B cell (primary cell): ENCODE results near the gene PRPF38A. TPM values are rescaled to one million over a fixed set of nuclear protein-coding genes. Genes with fewer than 3 reads are reported as not detected.

Experiments
- ATAC-seq: fragments of 200-7000 bp; cut with Tn5 transposase; one replicate; pipeline ENCODE4 v1.10.0; 2021; ENCODE audit warnings: low read depth, mild to moderate bottlenecking, moderate number of reproducible peaks, moderate library complexity
- CTCF ChIA-PET: fragments of 350-600 bp; sonication (Branson Sonifier 250); formaldehyde crosslinking; loops from one replicate; lab custom pipeline; 2021; ENCODE audit warnings: antibody characterized with exemption, inconsistent platforms; lab: Charles Lee
- POLR2A ChIA-PET: fragments of 350-600 bp; sonication (Branson Sonifier 250); formaldehyde crosslinking; loops from one replicate; lab custom pipeline; 2021; ENCODE audit warnings: antibody characterized with exemption; lab: Charles Lee
- DNase-seq: peaks from one replicate; pipeline ENCODE4 v3.0.0; 2013
- H2AFZ ChIP-seq: 2 replicates; pipeline ENCODE4 v1.6.1; 2012; ENCODE audit warnings: mild to moderate bottlenecking, low read depth, low read length; ENCODE audit not compliant: insufficient read depth, poor library complexity, severe bottlenecking
- H3K27ac ChIP-seq, 2 donors: 1 replicate in 1 of 2; 2 replicates in 1 of 2; pipeline ENCODE4 v1.5.1; 2012 to 2013; ENCODE audit warnings: low read length in 2 of 2, mild to moderate bottlenecking in 2 of 2, moderate library complexity in 1 of 2
- H3K27me3 ChIP-seq, 4 experiments: fragments of 200-600 bp in 1 of 4; sonication (generic) in 1 of 4; replicated peaks in 1 of 4; 1 replicate in 2 of 4; 2 replicates in 2 of 4; pipeline versions ENCODE4 v1.6.1 to v1.7.0; 2013 to 2016; ENCODE audit warnings: low read length in 3 of 4, mild to moderate bottlenecking in 2 of 4, mixed read lengths in 1 of 4, moderate library complexity in 1 of 4; ENCODE audit not compliant: insufficient read depth in 4 of 4, control insufficient read depth in 3 of 4; ENCODE audit errors: control extremely low read depth in 1 of 4
- H3K36me3 ChIP-seq, 2 experiments: replicated peaks in 1 of 2; 1 replicate in 1 of 2; 2 replicates in 1 of 2; pipeline versions ENCODE4 v1.6.1 to v1.7.1; 2013; ENCODE audit warnings: low read length in 1 of 2; ENCODE audit not compliant: insufficient read depth in 2 of 2, control insufficient read depth in 1 of 2; ENCODE audit errors: control extremely low read depth in 1 of 2, extremely low read depth in 1 of 2
- H3K4me1 ChIP-seq, 2 donors: fragments of 200-600 bp in 1 of 2; sonication (generic) in 1 of 2; 1 replicate in 1 of 2; 2 replicates in 1 of 2; pipeline versions ENCODE4 v1.5.1 to v1.6.1; 2013 to 2017; ENCODE audit warnings: low read length in 2 of 2; ENCODE audit not compliant: control insufficient read depth in 2 of 2, insufficient read depth in 2 of 2
- H3K4me2 ChIP-seq: replicated peaks from 2 replicates; pipeline ENCODE3; 2012; ENCODE audit warnings: mild to moderate bottlenecking, low read depth, low read length; ENCODE audit not compliant: poor library complexity, severe bottlenecking
- H3K4me3 ChIP-seq, 5 experiments: fragments of 200-600 bp in 1 of 5; sonication (generic) in 1 of 5; 1 replicate in 3 of 5; 2 replicates in 2 of 5; pipeline versions ENCODE4 v1.5.1 to v1.7.0; 2011 to 2016; ENCODE audit warnings: low read length in 4 of 5, mild to moderate bottlenecking in 4 of 5, low read depth in 2 of 5, control low read depth in 1 of 5, moderate library complexity in 1 of 5; ENCODE audit not compliant: insufficient read depth in 1 of 5; ENCODE audit errors: control extremely low read depth in 1 of 5, extremely low read depth in 1 of 5
- H3K79me2 ChIP-seq: fragments of 200-600 bp; sonication (generic); one replicate; pipeline ENCODE4 v1.6.0; 2016; ENCODE audit warnings: low read length; ENCODE audit not compliant: control insufficient read depth, insufficient read depth
- H3K9ac ChIP-seq: fragments of 200-600 bp; sonication (generic); 2 replicates; pipeline ENCODE4 v1.6.1; 2017; ENCODE audit warnings: mild to moderate bottlenecking, low read length, moderate library complexity
- H3K9me3 ChIP-seq, 3 donors: one replicate each; pipeline versions ENCODE4 v1.6.1 to v1.7.1; 2013; ENCODE audit warnings: low read length in 2 of 3; ENCODE audit not compliant: control insufficient read depth in 2 of 3, insufficient read depth in 1 of 3; ENCODE audit errors: control extremely low read depth in 1 of 3
- H4K20me1 ChIP-seq: 2 replicates; pipeline ENCODE4 v1.6.0; 2012; ENCODE audit warnings: mild to moderate bottlenecking, low read length; ENCODE audit not compliant: insufficient read depth, control insufficient read depth, poor library complexity, severe bottlenecking
- H3K27ac Mint-ChIP-seq: one replicate; pipeline ENCODE4 v1.8.0; 2021; ENCODE audit warnings: mixed read lengths
- H3K27me3 Mint-ChIP-seq: one replicate; pipeline ENCODE4 v1.8.0; 2021; ENCODE audit warnings: mixed read lengths
- H3K4me1 Mint-ChIP-seq: one replicate; pipeline ENCODE4 v1.8.0; 2021; ENCODE audit warnings: mixed read lengths
- H3K4me3 Mint-ChIP-seq: one replicate; pipeline ENCODE4 v1.8.0; 2021; ENCODE audit warnings: mixed read lengths
- H3K9me3 Mint-ChIP-seq: one replicate; pipeline ENCODE4 v1.8.0; 2022; ENCODE audit warnings: mixed read lengths; ENCODE audit not compliant: insufficient read depth
- CTCF ChIP-seq: fragments of 200-600 bp; IDR thresholded peaks from one replicate; pipeline ENCODE4 v1.8.0; 2022; ENCODE audit warnings: antibody characterized with exemption, mild to moderate bottlenecking
- EZH2 ChIP-seq: IDR thresholded peaks from 2 replicates; pipeline ENCODE4 v1.6.1; 2012; ENCODE audit warnings: borderline replicate concordance, low read depth, mild to moderate bottlenecking, moderate library complexity, low read length; ENCODE audit not compliant: insufficient read depth, poor library complexity, severe bottlenecking
- WGBS: methylation state at CpG from one replicate; pipeline ENCODE4 v1.1.5; 2013; ENCODE audit warnings: missing lambda C conversion rate; ENCODE audit not compliant: insufficient coverage; 5-methylcytosine and 5-hydroxymethylcytosine counted together
- intact Hi-C: fragments of 100-400 bp; cut with micrococcal nuclease; formaldehyde crosslinking; loops from one replicate; pipeline ENCODE4 v1.10.0; 2022
- polyA plus RNA-seq: library from polyadenylated mRNA; depleted of rRNA; stranded (reverse); fragments of >200 nt; gene quantifications from 2 replicates; pipeline ENCODE4 v1.2.3, GENCODE V29; 2012
- total RNA-seq, 2 donors: library from RNA; stranded (reverse); fragments of 120-200 nt in 1 of 2; gene quantifications; 1 replicate in 1 of 2; 2 replicates in 1 of 2; pipeline versions ENCODE4 v1.2.3 to v1.2.4, GENCODE V29; 2013 to 2022

PRPF38A gene
- total and polyA plus RNA-seq, 2 donors (not counting 1 experiment from before 2014, with no cell fraction given), result 21.8 to 69.8 TPM

- no peak overlapping the region for H3K9ac ChIP-seq
- no peak overlapping the region for H3K27ac ChIP-seq
- H3K27me3 Mint-ChIP-seq, result no peaks in the 10 kb centered on the region
- H3K4me3 Mint-ChIP-seq, result no peak overlapping the region
- H3K4me1 Mint-ChIP-seq, result no peaks in the 10 kb centered on the region
- no peak overlapping the region for H3K27ac Mint-ChIP-seq
- H3K27me3 ChIP-seq, result no peaks in the 10 kb centered on the region
- intact Hi-C loops, result no loop called here
- no peak overlapping the region for H2AFZ ChIP-seq
- ChIA-PET CTCF (interaction anchor here (0.7 to 1.1 kb wide), 3 partner anchors 8 to 1806 kb away, joined by 3 to 5 read pairs (median 3); no protein-coding TSS in a partner anchor), POLR2A (no interaction called here)
- H3K4me2 ChIP-seq, result no peak overlapping the region
- no peak for TF ChIP-seq EZH2
- no peak for TF ChIP-seq CTCF
- no peak for DNase-seq
- H3K36me3 ChIP-seq, result peaks cover 25 to 87% of the 10 kb centered on the region in 2 experiments
- WGBS, result 97% methylated on average over 8 of the region's 10 CpGs
- H3K4me3 ChIP-seq, result no peak overlapping the region
- ATAC-seq, result no peak
- H3K9me3 ChIP-seq, result no peaks in the 10 kb centered on the region
- no peaks in the 10 kb centered on the region for H3K79me2 ChIP-seq
- no peaks in the 10 kb centered on the region for H3K9me3 Mint-ChIP-seq
- no peaks in the 10 kb centered on the region for H4K20me1 ChIP-seq
- no peaks in the 10 kb centered on the region for H3K4me1 ChIP-seq
Observed at GRCh38 chr1:52413410-52413989, 9.1 kb downstream of the PRPF38A start.

GRCh38 chr1:52414942-52415341, 10.5 kb downstream of the PRPF38A start:
- Histone ChIP-seq H3K4me3 (no peak overlapping the region), H2AFZ (no peak overlapping the region), H3K27me3 (no peaks in the 10 kb centered on the region), H3K36me3 (peaks cover 23 to 81% of the 10 kb centered on the region in 2 experiments), H3K27ac (no peak overlapping the region), H3K79me2 (no peaks in the 10 kb centered on the region), H3K4me1 (no peaks in the 10 kb centered on the region), H4K20me1 (no peaks in the 10 kb centered on the region), H3K4me2 (no peak overlapping the region), H3K9ac (no peak overlapping the region), H3K9me3 (no peaks in the 10 kb centered on the region)
- CTCF ChIA-PET, result interaction anchor here (1.3 kb wide), 1 partner anchor 271 kb away, joined by 4 read pairs; no protein-coding TSS in a partner anchor
- Mint-ChIP-seq H3K4me3 (no peak overlapping the region), H3K4me1 (no peaks in the 10 kb centered on the region), H3K27ac (no peak overlapping the region), H3K9me3 (no peaks in the 10 kb centered on the region), H3K27me3 (no peaks in the 10 kb centered on the region)
- intact Hi-C loops, result no loop called here
- no peak for ATAC-seq
- TF ChIP-seq EZH2, result no peak
- TF ChIP-seq CTCF, result no peak
- no peak for DNase-seq
- POLR2A ChIA-PET, result no interaction called here
